Osteocyte (in vitro differentiated cells): Measurements from ENCODE around the gene NUDT4B. TPM values are rescaled to one million over a fixed set of nuclear protein-coding genes. Genes with fewer than 3 reads are reported as not detected.
"Not testable (repeated sequence)": the region's sequence is repeated elsewhere in the genome, so short reads cannot be mapped to it uniquely, and the experiment has no call there.

Source experiments
- DNase-seq: peaks from one replicate; pipeline ENCODE4 v3.0.0; 2021; ENCODE audit warnings: mixed read lengths; ENCODE audit not compliant: unreplicated experiment; ENCODE audit errors: extremely low spot score
- H3K27ac Mint-ChIP-seq: one replicate; pipeline ENCODE4 v1.8.0; 2021; ENCODE audit warnings: mild to moderate bottlenecking, mixed read lengths; ENCODE audit not compliant: unreplicated experiment
- H3K27me3 Mint-ChIP-seq: one replicate; pipeline ENCODE4 v1.8.0; 2021; ENCODE audit warnings: mixed read lengths; ENCODE audit not compliant: unreplicated experiment
- H3K36me3 Mint-ChIP-seq: one replicate; pipeline ENCODE4 v1.8.0; 2021; ENCODE audit warnings: mixed read lengths; ENCODE audit not compliant: unreplicated experiment
- H3K4me1 Mint-ChIP-seq: one replicate; pipeline ENCODE4 v1.8.0; 2021; ENCODE audit warnings: mixed read lengths; ENCODE audit not compliant: unreplicated experiment
- H3K4me3 Mint-ChIP-seq: one replicate; pipeline ENCODE4 v1.8.0; 2021; ENCODE audit warnings: mild to moderate bottlenecking, moderate library complexity, mixed read lengths; ENCODE audit not compliant: unreplicated experiment
- H3K9me3 Mint-ChIP-seq: one replicate; pipeline ENCODE4 v1.8.0; 2021; ENCODE audit warnings: mixed read lengths; ENCODE audit not compliant: unreplicated experiment
- long read RNA-seq: library from polyadenylated mRNA; unstranded; transcript quantifications from one replicate; pipeline ENCODE4 v2.0.0, GENCODE V29; 2021
- total RNA-seq: library from RNA; stranded (reverse); gene quantifications from 2 replicates; pipeline ENCODE4 v1.2.1, GENCODE V29; 2021

The NUDT4B gene
- 0.68 TPM in 1 of 2 replicates, not detected in the other for total RNA-seq
- long read RNA-seq, partial matches to known transcripts = 0 of 1 reads
- long read RNA-seq, other reads (novel, unspliced or antisense) = 0 of 1 reads

DNA sequence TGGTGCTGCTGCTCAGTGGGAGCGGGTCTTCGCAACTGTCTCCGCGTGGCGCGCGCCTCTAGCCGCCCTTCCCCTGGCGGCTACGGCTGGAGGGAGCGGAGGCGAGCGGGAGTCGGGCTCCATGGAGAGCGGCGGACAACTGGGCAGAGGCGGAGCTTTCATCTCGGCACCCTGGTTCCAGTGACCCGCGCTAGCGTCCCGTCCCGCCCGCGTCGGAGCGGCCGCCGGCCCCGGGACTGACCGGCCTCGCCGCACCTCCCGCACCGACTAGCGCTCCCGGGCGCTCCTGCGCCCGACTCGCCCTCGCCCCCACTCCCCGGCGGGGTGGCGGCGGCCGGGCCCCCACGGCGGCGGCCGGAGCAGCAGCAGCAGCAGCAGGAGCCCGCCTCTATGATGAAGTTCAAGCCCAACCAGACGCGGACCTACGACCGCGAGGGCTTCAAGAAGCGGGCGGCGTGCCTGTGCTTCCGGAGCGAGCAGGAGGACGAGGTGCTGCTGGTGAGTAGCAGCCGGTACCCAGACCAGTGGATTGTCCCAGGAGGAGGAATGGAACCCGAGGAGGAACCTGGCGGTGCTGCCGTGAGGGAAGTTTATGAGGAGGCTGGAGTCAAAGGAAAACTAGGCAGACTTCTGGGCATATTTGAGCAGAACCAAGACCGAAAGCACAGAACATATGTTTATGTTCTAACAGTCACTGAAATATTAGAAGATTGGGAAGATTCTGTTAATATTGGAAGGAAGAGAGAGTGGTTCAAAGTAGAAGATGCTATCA lies at the start of gene NUDT4B:
Gene NUDT4B (plus strand): TSS at position 212 of the 772 bp plus-strand sequence. CDS start 179 bp downstream, at position 391.
- H3K27ac Mint-ChIP-seq, DNase-seq, H3K27me3 Mint-ChIP-seq, H3K9me3 Mint-ChIP-seq, H3K4me3 Mint-ChIP-seq, H3K36me3 Mint-ChIP-seq, H3K4me1 Mint-ChIP-seq: not testable (repeated sequence)

DNA sequence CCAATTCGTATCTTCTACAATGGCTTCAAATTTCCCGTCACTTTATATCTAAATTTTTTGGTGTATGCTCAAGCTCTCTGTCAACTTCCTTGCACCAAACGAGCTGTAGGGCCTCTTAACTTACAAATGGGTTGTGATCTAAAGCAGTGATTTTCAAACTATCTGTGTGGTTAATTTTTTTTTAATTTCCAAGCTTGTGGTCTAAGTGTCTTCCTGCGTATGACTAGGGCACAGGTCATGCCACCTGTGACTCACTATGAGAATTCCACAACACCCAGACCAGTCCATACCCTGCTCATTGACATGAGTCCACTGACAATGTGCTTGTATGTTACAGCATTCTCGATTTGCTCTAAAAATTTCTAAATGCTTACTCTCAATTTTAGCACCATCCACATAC lies 49.2 kb upstream of the NUDT4B start:
- not testable (repeated sequence) for DNase-seq, H3K4me3 Mint-ChIP-seq, H3K27me3 Mint-ChIP-seq, H3K36me3 Mint-ChIP-seq, H3K27ac Mint-ChIP-seq, H3K4me1 Mint-ChIP-seq, H3K9me3 Mint-ChIP-seq

GRCh38 chr1:148702242-148702641 lies 46.3 kb upstream of the NUDT4B start:
- H3K27me3 Mint-ChIP-seq, H3K9me3 Mint-ChIP-seq, DNase-seq, H3K4me3 Mint-ChIP-seq, H3K36me3 Mint-ChIP-seq, H3K27ac Mint-ChIP-seq, H3K4me1 Mint-ChIP-seq: not testable (repeated sequence)

- not testable (repeated sequence) for DNase-seq, H3K27ac Mint-ChIP-seq, H3K4me1 Mint-ChIP-seq, H3K4me3 Mint-ChIP-seq, H3K27me3 Mint-ChIP-seq, H3K9me3 Mint-ChIP-seq, H3K36me3 Mint-ChIP-seq
Measured at GRCh38 chr1:148703973-148704591, 44.5 kb upstream of the NUDT4B start.

GRCh38 chr1:148705316-148705948 lies 43.1 kb upstream of the NUDT4B start:
- H3K4me1 Mint-ChIP-seq, H3K4me3 Mint-ChIP-seq, H3K9me3 Mint-ChIP-seq, H3K36me3 Mint-ChIP-seq, H3K27ac Mint-ChIP-seq, DNase-seq, H3K27me3 Mint-ChIP-seq: not testable (repeated sequence)

DNA sequence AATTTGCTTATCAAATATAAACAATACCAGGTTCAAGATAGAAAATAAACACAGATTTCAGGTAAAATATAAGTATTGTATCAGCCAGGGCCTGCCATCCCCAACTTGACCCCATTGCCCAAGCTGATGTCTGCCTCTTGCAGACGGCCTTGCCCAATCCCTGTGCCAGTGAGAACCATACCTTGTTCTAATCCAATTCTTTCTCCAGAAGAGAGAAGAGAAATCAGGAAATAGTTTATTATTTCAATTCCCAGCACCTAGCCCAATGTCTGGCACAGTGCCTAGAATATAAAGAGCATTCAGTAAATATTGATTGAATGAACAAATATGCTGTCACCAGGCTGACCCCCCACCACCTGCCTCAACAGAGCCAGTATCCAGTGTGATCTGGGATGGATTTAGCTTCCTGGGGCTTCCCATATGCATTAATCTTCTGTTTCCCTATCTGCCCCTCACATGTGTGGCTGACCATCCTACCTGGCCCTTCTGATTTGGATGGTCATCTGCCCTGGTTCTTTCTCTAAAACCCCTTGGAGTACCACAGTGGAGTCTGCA lies 39.7 kb upstream of the NUDT4B start:
- H3K9me3 Mint-ChIP-seq, H3K36me3 Mint-ChIP-seq, H3K4me3 Mint-ChIP-seq, H3K4me1 Mint-ChIP-seq, H3K27ac Mint-ChIP-seq, H3K27me3 Mint-ChIP-seq, DNase-seq: not testable (repeated sequence)

DNA sequence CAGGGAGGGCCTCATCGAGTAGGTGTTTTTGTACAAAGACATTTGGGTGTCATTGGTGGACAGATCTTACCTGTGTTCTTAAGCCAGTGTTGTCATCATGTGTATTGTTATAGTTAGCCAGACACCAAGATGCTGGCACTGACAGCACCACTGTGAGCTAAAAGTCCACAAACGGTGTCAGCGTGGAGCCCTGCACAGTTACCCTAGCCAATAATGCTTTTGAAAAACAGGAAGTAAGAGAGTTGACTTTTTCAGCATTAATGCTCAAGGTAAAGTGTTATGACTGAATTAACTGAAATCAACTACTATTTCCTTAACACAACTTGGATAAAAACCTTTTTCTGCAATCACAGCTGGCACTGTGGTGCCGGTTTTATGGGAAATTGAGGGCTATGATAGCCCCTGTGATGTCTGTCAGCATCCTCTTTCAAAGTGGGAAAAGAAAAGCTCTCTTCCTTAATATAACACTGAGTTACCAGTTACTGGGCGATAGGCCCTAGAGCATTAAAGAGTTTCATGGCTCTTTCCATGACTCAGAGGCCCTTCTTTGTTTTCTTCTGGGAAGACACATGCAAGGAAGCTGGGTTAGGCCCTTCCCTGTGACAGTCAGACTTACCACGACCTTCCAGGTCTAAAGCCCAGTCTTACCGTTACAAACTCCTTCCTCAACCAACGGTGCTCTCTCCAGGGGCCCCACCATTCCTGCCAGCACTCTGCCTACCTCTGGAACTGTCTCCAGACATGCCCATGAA lies 37.6 kb upstream of the NUDT4B start:
- H3K27me3 Mint-ChIP-seq = not testable (repeated sequence)

GRCh38 chr1:148712353-148712752 lies 36.2 kb upstream of the NUDT4B start:
- H3K27ac Mint-ChIP-seq, H3K27me3 Mint-ChIP-seq, H3K9me3 Mint-ChIP-seq, DNase-seq, H3K36me3 Mint-ChIP-seq, H3K4me3 Mint-ChIP-seq, H3K4me1 Mint-ChIP-seq: not testable (repeated sequence)

More for the DNA sequence above, 37.6 kb upstream of the NUDT4B start:
- not testable (repeated sequence) for H3K4me3 Mint-ChIP-seq, H3K9me3 Mint-ChIP-seq, DNase-seq, H3K4me1 Mint-ChIP-seq, H3K27ac Mint-ChIP-seq, H3K36me3 Mint-ChIP-seq

DNA sequence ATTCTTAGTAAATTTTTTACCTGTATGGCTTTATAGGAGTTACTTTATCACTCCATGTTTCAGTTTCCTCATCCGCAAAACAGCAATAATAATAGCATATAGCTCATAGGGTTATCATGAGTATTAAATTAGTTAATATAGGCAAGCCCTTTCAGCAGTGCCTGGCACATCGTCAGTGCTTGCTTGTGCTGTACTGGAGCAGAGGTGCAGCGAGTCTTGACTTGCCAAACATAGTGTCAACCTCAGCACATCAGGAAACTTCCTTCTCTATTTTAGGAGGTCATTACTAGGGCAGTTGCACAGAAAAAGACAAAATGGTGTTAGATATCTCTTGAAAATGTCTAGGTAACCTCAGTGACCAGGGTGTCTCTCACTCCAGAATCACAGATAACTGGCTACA lies 33.1 kb upstream of the NUDT4B start:
- not testable (repeated sequence) for H3K4me1 Mint-ChIP-seq, H3K27ac Mint-ChIP-seq, DNase-seq, H3K27me3 Mint-ChIP-seq, H3K36me3 Mint-ChIP-seq, H3K9me3 Mint-ChIP-seq, H3K4me3 Mint-ChIP-seq

- not testable (repeated sequence) for H3K27ac Mint-ChIP-seq, DNase-seq, H3K9me3 Mint-ChIP-seq, H3K4me3 Mint-ChIP-seq, H3K4me1 Mint-ChIP-seq, H3K27me3 Mint-ChIP-seq, H3K36me3 Mint-ChIP-seq
Measured at GRCh38 chr1:148716966-148717520, 31.5 kb upstream of the NUDT4B start.

- H3K27me3 Mint-ChIP-seq, H3K4me1 Mint-ChIP-seq, H3K27ac Mint-ChIP-seq, H3K9me3 Mint-ChIP-seq, DNase-seq, H3K36me3 Mint-ChIP-seq, H3K4me3 Mint-ChIP-seq: not testable (repeated sequence)
Measured at GRCh38 chr1:148720918-148721317, 27.7 kb upstream of the NUDT4B start.
